ENCODE results near the gene RRAS2.

Gene RRAS2

GRCh38 chr11:14273895-14274294, 85.1 kb downstream of the RRAS2 start:
- H3K9ac ChIP-seq (ENCODE audit: low read length): no peak overlapping the region
- H3K27me3 ChIP-seq (ENCODE audit: control insufficient read depth, insufficient read depth, low read length): no peaks in the 10 kb centered on the region
- H3K4me1 ChIP-seq (ENCODE audit: control insufficient read depth, insufficient read depth, low read length): no peaks in the 10 kb centered on the region
- no peak overlapping the region for H3K4me3 ChIP-seq (ENCODE audit: low read length)
- no peaks in the 10 kb centered on the region for H3K36me3 ChIP-seq (ENCODE audit: control insufficient read depth, insufficient read depth, low read length)
- H3K27ac ChIP-seq (ENCODE audit: low read depth, low read length): no peak overlapping the region

GRCh38 chr11:14270690-14271542, 88.1 kb downstream of the RRAS2 start:
- no peaks in the 10 kb centered on the region for H3K27me3 ChIP-seq (ENCODE audit: control insufficient read depth, insufficient read depth, low read length)
- no peak overlapping the region for H3K27ac ChIP-seq (ENCODE audit: low read depth, low read length)
- no peaks in the 10 kb centered on the region for H3K4me1 ChIP-seq (ENCODE audit: control insufficient read depth, insufficient read depth, low read length)
- H3K36me3 ChIP-seq (ENCODE audit: control insufficient read depth, insufficient read depth, low read length): peaks cover under 1% of the 10 kb centered on the region
- H3K9ac ChIP-seq (ENCODE audit: low read length): no peak overlapping the region
- no peak overlapping the region for H3K4me3 ChIP-seq (ENCODE audit: low read length)

- Histone ChIP-seq H3K27ac (ENCODE audit: low read depth, low read length) (no peak overlapping the region), H3K4me3 (ENCODE audit: low read length) (no peak overlapping the region), H3K36me3 (ENCODE audit: control insufficient read depth, insufficient read depth, low read length) (peaks cover 4% of the 10 kb centered on the region), H3K9ac (ENCODE audit: low read length) (no peak overlapping the region), H3K4me1 (ENCODE audit: control insufficient read depth, insufficient read depth, low read length) (no peaks in the 10 kb centered on the region), H3K27me3 (ENCODE audit: control insufficient read depth, insufficient read depth, low read length) (no peaks in the 10 kb centered on the region)
Observed at GRCh38 chr11:14269692-14270573, 89.0 kb downstream of the RRAS2 start.

- H3K4me1 ChIP-seq (ENCODE audit: control insufficient read depth, insufficient read depth, low read length): no peaks in the 10 kb centered on the region
- H3K9ac ChIP-seq (ENCODE audit: low read length): no peak overlapping the region
- no peaks in the 10 kb centered on the region for H3K27me3 ChIP-seq (ENCODE audit: control insufficient read depth, insufficient read depth, low read length)
- H3K27ac ChIP-seq (ENCODE audit: low read depth, low read length): no peak overlapping the region
- H3K36me3 ChIP-seq (ENCODE audit: control insufficient read depth, insufficient read depth, low read length): peaks cover 4% of the 10 kb centered on the region
- no peak overlapping the region for H3K4me3 ChIP-seq (ENCODE audit: low read length)
Observed at GRCh38 chr11:14267861-14268635, 90.9 kb downstream of the RRAS2 start.

- Histone ChIP-seq H3K9ac (ENCODE audit: low read length) (no peak overlapping the region), H3K4me1 (ENCODE audit: control insufficient read depth, insufficient read depth, low read length) (no peaks in the 10 kb centered on the region), H3K4me3 (ENCODE audit: low read length) (no peak overlapping the region), H3K27ac (ENCODE audit: low read depth, low read length) (no peak overlapping the region), H3K36me3 (ENCODE audit: control insufficient read depth, insufficient read depth, low read length) (peaks cover 4% of the 10 kb centered on the region), H3K27me3 (ENCODE audit: control insufficient read depth, insufficient read depth, low read length) (no peaks in the 10 kb centered on the region)
Observed at GRCh38 chr11:14266622-14267021, 92.4 kb downstream of the RRAS2 start.

- no peaks in the 10 kb centered on the region for H3K27me3 ChIP-seq (ENCODE audit: control insufficient read depth, insufficient read depth, low read length)
- no peaks in the 10 kb centered on the region for H3K4me1 ChIP-seq (ENCODE audit: control insufficient read depth, insufficient read depth, low read length)
- H3K36me3 ChIP-seq (ENCODE audit: control insufficient read depth, insufficient read depth, low read length): peaks cover 4% of the 10 kb centered on the region
- no peak overlapping the region for H3K4me3 ChIP-seq (ENCODE audit: low read length)
- no peak overlapping the region for H3K9ac ChIP-seq (ENCODE audit: low read length)
- H3K27ac ChIP-seq (ENCODE audit: low read depth, low read length): no peak overlapping the region
Observed at GRCh38 chr11:14264966-14265365, 94.0 kb downstream of the RRAS2 start.

- H3K9ac ChIP-seq (ENCODE audit: low read length): no peak overlapping the region
- peaks cover 4% of the 10 kb centered on the region for H3K36me3 ChIP-seq (ENCODE audit: control insufficient read depth, insufficient read depth, low read length)
- H3K4me1 ChIP-seq (ENCODE audit: control insufficient read depth, insufficient read depth, low read length): no peaks in the 10 kb centered on the region
- H3K27me3 ChIP-seq (ENCODE audit: control insufficient read depth, insufficient read depth, low read length): peaks cover 4% of the 10 kb centered on the region
- no peak overlapping the region for H3K27ac ChIP-seq (ENCODE audit: low read depth, low read length)
- H3K4me3 ChIP-seq (ENCODE audit: low read length): no peak overlapping the region
Observed at GRCh38 chr11:14262271-14262846, 96.6 kb downstream of the RRAS2 start.

GRCh38 chr11:14261066-14261465, 97.9 kb downstream of the RRAS2 start:
- no peaks in the 10 kb centered on the region for H3K4me1 ChIP-seq (ENCODE audit: control insufficient read depth, insufficient read depth, low read length)
- peaks cover 4% of the 10 kb centered on the region for H3K36me3 ChIP-seq (ENCODE audit: control insufficient read depth, insufficient read depth, low read length)
- peaks cover 4% of the 10 kb centered on the region for H3K27me3 ChIP-seq (ENCODE audit: control insufficient read depth, insufficient read depth, low read length)
- H3K4me3 ChIP-seq (ENCODE audit: low read length): no peak overlapping the region
- no peak overlapping the region for H3K27ac ChIP-seq (ENCODE audit: low read depth, low read length)
- no peak overlapping the region for H3K9ac ChIP-seq (ENCODE audit: low read length)

- Histone ChIP-seq H3K9ac (ENCODE audit: low read length) (no peak overlapping the region), H3K27ac (ENCODE audit: low read depth, low read length) (no peak overlapping the region), H3K4me1 (ENCODE audit: control insufficient read depth, insufficient read depth, low read length) (no peaks in the 10 kb centered on the region), H3K27me3 (ENCODE audit: control insufficient read depth, insufficient read depth, low read length) (peaks cover 4% of the 10 kb centered on the region), H3K4me3 (ENCODE audit: low read length) (no peak overlapping the region), H3K36me3 (ENCODE audit: control insufficient read depth, insufficient read depth, low read length) (no peaks in the 10 kb centered on the region)
Observed at GRCh38 chr11:14259878-14260277, 99.1 kb downstream of the RRAS2 start.

GRCh38 chr11:14259186-14259784, 99.7 kb downstream of the RRAS2 start:
- Histone ChIP-seq H3K9ac (ENCODE audit: low read length) (no peak overlapping the region), H3K27me3 (ENCODE audit: control insufficient read depth, insufficient read depth, low read length) (peaks cover 4% of the 10 kb centered on the region), H3K4me1 (ENCODE audit: control insufficient read depth, insufficient read depth, low read length) (no peaks in the 10 kb centered on the region), H3K4me3 (ENCODE audit: low read length) (no peak overlapping the region), H3K27ac (ENCODE audit: low read depth, low read length) (no peak overlapping the region), H3K36me3 (ENCODE audit: control insufficient read depth, insufficient read depth, low read length) (no peaks in the 10 kb centered on the region)

- no peak overlapping the region for H3K4me3 ChIP-seq (ENCODE audit: low read length)
- peaks cover 4% of the 10 kb centered on the region for H3K27me3 ChIP-seq (ENCODE audit: control insufficient read depth, insufficient read depth, low read length)
- H3K9ac ChIP-seq (ENCODE audit: low read length): no peak overlapping the region
- H3K36me3 ChIP-seq (ENCODE audit: control insufficient read depth, insufficient read depth, low read length): no peaks in the 10 kb centered on the region
- no peaks in the 10 kb centered on the region for H3K4me1 ChIP-seq (ENCODE audit: control insufficient read depth, insufficient read depth, low read length)
- H3K27ac ChIP-seq (ENCODE audit: low read depth, low read length): no peak overlapping the region
Observed at GRCh38 chr11:14258221-14258935, 100.6 kb downstream of the RRAS2 start.

All from rectal smooth muscle tissue (tissue), 1 donor.